ENCODE measurements around the gene CAMK2N1. TPM values are rescaled to one million over a fixed set of nuclear protein-coding genes. Genes with fewer than 3 reads are reported as not detected.

Gene CAMK2N1
- total and polyA plus RNA-seq, 11 donors: 3.8 to 10.0 (median 6.8) TPM

DNA sequence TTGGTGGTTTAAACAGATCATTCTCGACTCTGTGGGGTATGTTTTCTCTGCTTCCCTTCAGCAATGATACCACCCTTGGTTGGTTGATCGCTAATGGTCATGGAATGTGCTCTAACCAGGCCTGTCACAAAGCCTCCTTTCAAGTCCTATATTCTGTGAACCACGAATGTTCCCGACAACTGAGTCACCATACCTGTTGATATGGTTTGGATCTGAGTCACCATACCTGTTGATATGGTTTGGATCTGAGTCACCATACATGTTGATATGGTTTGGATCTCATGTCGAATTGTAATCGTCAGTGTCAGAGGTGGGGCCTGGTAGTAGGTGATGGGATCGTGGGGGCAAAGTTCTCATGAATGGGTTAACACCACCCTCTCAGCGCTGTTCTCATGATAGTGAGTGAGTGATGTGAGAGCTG is 10.2 kb upstream of the CAMK2N1 start:
- Histone ChIP-seq H3K27ac (no peak overlapping the region), H3K4me3 (no peak overlapping the region), H3K36me3 (peaks cover 0 to 40% (median 35%) of the 10 kb centered on the region in 9 donors), H3K27me3 (no peaks in the 10 kb centered on the region), H3K4me1 (peaks cover 0 to 24% (median 14%) of the 10 kb centered on the region in 12 donors), H3K9me3 (no peaks in the 10 kb centered on the region)
- DNase-seq (no peak), ATAC-seq (no peak)
- intact Hi-C loops (cut with DNase I): loop anchor here in 4 of 10 donors (10.0 kb wide), 3 partner anchors 391 to 581 kb away; no protein-coding TSS in a partner anchor
- WGBS, 4 donors: 83 to 85% (median 84%) methylated on average over 8 of the region's 8 CpGs
- TF ChIP-seq, protein P1, sequence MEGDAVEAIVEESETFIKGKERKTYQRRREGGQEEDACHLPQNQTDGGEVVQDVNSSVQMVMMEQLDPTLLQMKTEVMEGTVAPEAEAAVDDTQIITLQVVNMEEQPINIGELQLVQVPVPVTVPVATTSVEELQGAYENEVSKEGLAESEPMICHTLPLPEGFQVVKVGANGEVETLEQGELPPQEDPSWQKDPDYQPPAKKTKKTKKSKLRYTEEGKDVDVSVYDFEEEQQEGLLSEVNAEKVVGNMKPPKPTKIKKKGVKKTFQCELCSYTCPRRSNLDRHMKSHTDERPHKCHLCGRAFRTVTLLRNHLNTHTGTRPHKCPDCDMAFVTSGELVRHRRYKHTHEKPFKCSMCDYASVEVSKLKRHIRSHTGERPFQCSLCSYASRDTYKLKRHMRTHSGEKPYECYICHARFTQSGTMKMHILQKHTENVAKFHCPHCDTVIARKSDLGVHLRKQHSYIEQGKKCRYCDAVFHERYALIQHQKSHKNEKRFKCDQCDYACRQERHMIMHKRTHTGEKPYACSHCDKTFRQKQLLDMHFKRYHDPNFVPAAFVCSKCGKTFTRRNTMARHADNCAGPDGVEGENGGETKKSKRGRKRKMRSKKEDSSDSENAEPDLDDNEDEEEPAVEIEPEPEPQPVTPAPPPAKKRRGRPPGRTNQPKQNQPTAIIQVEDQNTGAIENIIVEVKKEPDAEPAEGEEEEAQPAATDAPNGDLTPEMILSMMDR (IDR thresholded peaks at IDR 0.05): no peak
- no peak for TF ChIP-seq POLR2A (IDR thresholded peaks at IDR 0.05)

DNA sequence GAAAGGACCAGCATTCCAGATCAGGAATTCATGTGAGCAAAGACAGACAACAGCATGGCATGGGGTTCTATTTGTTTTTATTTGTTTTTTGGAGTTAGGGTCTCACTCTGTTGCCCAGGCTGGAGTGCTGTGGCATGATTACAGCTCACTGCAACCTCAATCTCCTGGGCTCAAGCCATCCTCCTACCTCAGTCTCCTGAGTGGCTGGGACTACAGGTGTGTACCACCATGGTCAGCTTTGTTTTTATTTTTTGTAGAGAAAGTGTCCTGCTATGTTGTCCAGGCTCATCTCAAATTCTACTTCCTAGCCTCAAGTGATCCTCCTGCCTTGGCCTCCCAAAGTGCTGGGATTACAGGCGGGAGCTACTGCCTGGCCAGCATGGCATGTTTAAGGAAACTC is 9.7 kb upstream of the CAMK2N1 start:
- 91 to 100% (median 99%) methylated on average over 1 of the region's 1 CpG for WGBS, 4 donors
- intact Hi-C loops (cut with DNase I): loop anchor here in 5 of 10 donors (2.0 to 10.0 kb wide), 6 partner anchors 281 to 581 kb away; no protein-coding TSS in a partner anchor

DNA sequence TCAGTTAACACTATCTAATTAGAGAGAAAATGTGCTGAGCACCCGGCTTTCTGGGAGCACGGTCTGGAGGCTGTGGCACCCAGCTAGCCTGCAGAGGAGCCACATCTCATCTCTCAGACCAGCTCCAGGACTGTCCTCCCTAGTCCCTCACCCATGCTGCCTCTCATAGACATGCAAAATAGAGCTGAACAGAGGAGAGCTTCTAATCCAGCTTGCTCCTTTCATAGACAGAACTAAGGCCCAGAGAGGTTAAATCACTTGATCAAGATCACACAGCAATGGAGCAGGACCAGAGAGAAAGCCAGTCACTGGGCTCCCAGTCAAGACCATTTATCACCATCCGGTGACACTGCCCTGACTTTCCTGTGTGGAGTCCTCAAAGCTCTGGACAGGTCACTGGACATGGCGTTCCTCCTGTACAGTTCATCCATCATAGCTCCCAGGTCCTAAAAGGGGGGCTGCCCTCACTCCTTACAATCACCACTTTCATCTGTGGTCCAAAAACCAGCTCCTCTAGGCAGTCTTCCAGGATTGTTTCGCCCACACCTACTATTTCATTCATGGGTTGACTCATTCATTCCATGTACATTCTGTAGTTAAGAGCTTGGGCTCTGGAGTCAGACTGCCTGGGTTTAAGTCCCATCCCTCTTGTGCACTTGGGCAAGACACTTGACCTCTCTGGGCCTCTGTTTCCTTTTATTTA is 8.8 kb upstream of the CAMK2N1 start:
- DNase-seq: no peak
- H3K4me3 ChIP-seq: no peak overlapping the region
- ATAC-seq: peak in 1 of 4 donors; percentile 2
- intact Hi-C loops (cut with DNase I): loop anchor here (2.0 to 10.0 kb wide), 12 partner anchors 117 to 580 kb away; no protein-coding TSS in a partner anchor
- TF ChIP-seq POLR2A (IDR thresholded peaks at IDR 0.05): no peak
- TF ChIP-seq, protein P1 (IDR thresholded peaks at IDR 0.05): no peak
- 59 to 63% (median 59%) methylated on average over 5 of the region's 5 CpGs for WGBS, 4 donors
- H3K9me3 ChIP-seq: no peaks in the 10 kb centered on the region
- peaks cover 0 to 25% (median 20%) of the 10 kb centered on the region in 9 donors for H3K36me3 ChIP-seq
- peak overlapping the region in 1 of 12 donors; percentile 38 for H3K27ac ChIP-seq
- peaks cover 0 to 24% (median 14%) of the 10 kb centered on the region in 12 donors for H3K4me1 ChIP-seq
- peaks cover 0 to 3% (median 0%) of the 10 kb centered on the region in 9 donors for H3K27me3 ChIP-seq

More for the DNA sequence above, 9.7 kb upstream of the CAMK2N1 start:
- Histone ChIP-seq H3K4me1 (peaks cover 0 to 24% (median 14%) of the 10 kb centered on the region in 12 donors), H3K27me3 (no peaks in the 10 kb centered on the region), H3K4me3 (no peak overlapping the region), H3K9me3 (no peaks in the 10 kb centered on the region), H3K36me3 (peaks cover 0 to 34% (median 29%) of the 10 kb centered on the region in 9 donors), H3K27ac (no peak overlapping the region)
- ATAC-seq (no peak), DNase-seq (no peak)
- TF ChIP-seq POLR2A (IDR thresholded peaks at IDR 0.05): no peak
- TF ChIP-seq, protein P1 (IDR thresholded peaks at IDR 0.05): no peak

All from heart left ventricle (tissue), 16 donors.